T-helper 1 cell treated with Interleukin-12 subunit alpha and Interleukin-12 subunit beta and Interleukin-4 antibody, amounts not matched to agents 30 μg/mL and 1 μg/mL, for 36 hours (primary cell): Measurements from ENCODE around the gene POU2F1.

Experiments
- H3K27ac Mint-ChIP-seq: one replicate; pipeline ENCODE4 v1.8.0; 2021; ENCODE audit warnings: mild to moderate bottlenecking, mixed read lengths
- H3K27me3 Mint-ChIP-seq: one replicate; pipeline ENCODE4 v1.8.0; 2021; ENCODE audit warnings: low read depth, mixed read lengths
- H3K36me3 Mint-ChIP-seq: one replicate; pipeline ENCODE4 v1.8.0; 2021; ENCODE audit warnings: low read depth, mixed read lengths
- H3K4me1 Mint-ChIP-seq: one replicate; pipeline ENCODE4 v1.8.0; 2021; ENCODE audit warnings: low read depth, mixed read lengths
- H3K4me3 Mint-ChIP-seq: one replicate; pipeline ENCODE4 v1.8.0; 2021; ENCODE audit warnings: mild to moderate bottlenecking, moderate library complexity, mixed read lengths
- H3K9me3 Mint-ChIP-seq: one replicate; pipeline ENCODE4 v1.8.0; 2021; ENCODE audit warnings: mixed read lengths

Gene POU2F1

DNA sequence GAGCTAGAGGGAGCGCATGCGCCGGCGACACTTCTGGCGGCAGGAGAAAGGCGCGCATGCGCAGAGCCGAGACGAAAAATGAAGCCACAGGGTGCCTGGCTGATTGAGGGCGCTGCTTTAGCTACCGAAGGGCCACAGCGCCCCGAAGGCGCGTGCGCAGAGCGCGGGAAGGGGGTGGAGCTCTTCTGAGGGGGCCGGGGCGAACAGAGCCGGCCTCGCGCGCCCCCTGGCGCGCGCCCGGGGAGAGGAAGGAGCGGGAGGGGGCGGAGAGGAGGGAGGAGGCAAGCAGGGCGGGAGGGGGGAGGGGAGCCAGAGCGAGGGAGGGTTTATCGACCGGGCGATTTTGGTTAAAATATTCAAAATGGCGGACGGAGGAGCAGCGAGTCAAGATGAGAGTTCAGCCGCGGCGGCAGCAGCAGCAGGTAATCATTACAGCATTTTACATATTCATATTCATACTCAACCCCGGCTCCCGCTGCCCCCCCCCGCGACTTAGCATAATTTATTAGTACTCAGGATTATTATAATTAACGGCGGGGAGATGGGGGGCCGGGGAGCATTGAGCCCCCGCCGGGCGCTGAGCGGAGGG is at the start of gene POU2F1:
Gene POU2F1, plus strand, starts transcription at position 350 of the 589 bp plus-strand sequence. Its CDS starts 12 bp downstream, at position 362.
- peak within 1 kb of the TSS; percentile 92 for H3K4me3 Mint-ChIP-seq
- no peaks in the 10 kb centered on the region for H3K27me3 Mint-ChIP-seq
- H3K27ac Mint-ChIP-seq, result peak within 1 kb of the TSS; percentile 89
- H3K9me3 Mint-ChIP-seq, result no peaks in the 10 kb centered on the region
- peaks cover 7% of the 10 kb centered on the region for H3K36me3 Mint-ChIP-seq
- H3K4me1 Mint-ChIP-seq, result peaks cover 26% of the 10 kb centered on the region

DNA sequence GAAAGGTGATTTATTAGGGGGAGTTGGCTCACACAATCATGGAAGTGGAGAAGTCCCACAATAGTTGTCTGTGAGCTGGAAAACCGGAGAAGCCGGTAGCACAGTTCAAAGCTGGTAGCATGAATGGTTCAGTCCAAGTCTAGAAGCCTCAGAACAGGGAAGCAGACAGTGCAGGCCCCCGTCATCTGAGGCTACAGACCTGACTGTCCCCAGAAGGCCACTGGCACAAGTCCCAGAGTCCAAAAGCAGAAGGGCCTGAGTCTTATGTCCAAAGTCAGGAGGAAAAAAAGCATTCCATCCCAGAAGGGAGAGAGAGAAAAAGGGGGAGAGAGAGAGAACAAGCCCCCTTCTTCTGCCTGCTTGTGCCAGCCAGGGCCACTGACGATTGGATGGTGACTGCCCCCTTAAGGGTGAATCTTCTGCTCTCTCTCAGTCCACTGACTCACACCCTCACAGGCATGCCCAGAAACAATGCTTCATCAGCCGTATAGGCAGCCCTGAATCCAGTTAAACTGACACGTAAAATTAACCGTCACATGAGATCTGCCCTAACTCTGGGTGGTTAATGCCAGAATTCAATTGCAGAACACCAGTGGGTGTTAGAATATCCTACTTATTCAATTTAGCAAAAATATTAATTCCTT is 49.3 kb upstream of the POU2F1 start:
- Mint-ChIP-seq H3K9me3 (no peaks in the 10 kb centered on the region), H3K27ac (no peak overlapping the region), H3K36me3 (no peaks in the 10 kb centered on the region), H3K4me1 (no peaks in the 10 kb centered on the region), H3K4me3 (no peak overlapping the region), H3K27me3 (peaks cover 49% of the 10 kb centered on the region)

DNA sequence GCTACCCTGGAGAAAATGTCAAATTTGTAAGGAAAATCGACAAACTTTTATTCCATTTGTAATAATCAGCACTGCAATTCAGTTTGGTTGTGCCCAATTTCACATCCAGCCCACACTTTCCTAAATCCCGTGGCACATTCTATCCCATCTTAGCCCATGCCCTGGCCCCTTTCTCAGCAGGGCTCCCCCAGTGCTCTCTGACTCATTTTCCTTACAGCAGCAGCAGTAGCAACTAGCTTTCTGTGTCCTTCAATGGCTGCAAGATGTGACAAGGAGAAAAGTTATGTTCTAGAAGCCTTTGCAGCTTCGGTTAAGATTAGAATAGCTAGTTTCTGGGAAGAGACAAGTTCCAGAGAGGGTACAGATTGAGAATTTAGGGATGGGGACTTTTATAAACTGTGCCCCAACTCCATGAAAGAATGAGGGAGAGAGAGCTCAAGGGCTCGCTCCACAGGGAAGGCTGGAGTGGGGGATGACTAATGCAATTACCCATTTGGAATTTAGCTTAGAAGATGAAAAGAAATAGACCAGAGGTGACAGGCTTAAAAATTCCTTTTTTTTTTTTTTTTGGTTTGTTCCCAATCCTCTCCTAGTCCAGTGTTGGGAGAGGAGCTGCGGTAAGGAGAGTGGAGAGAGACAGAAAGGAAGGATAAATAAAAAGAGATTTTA is 47.0 kb upstream of the POU2F1 start:
- Mint-ChIP-seq H3K9me3 (no peaks in the 10 kb centered on the region), H3K4me1 (no peaks in the 10 kb centered on the region), H3K27ac (no peak overlapping the region), H3K27me3 (peaks cover 36% of the 10 kb centered on the region), H3K36me3 (no peaks in the 10 kb centered on the region), H3K4me3 (no peak overlapping the region)

DNA sequence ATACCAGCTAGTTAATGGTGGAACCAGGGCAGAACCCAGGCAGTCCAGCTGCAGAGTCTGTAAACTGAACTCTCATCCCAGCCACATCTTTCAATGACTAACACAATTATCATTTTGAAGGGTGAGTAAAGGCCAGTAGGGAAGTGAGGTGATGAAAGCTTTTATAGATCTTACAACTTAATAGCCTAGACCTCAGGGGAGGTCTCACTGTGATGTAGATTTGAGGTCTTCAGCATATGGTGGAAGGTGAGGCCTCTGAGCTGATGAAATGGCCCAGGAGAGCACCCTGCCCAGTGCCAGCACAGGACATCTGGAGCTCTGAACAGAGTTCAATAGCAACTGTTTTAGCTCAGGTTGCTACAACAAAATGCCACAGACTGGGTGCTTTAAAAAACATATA is 44.8 kb upstream of the POU2F1 start:
- H3K27ac Mint-ChIP-seq, result no peak overlapping the region
- H3K9me3 Mint-ChIP-seq, result no peaks in the 10 kb centered on the region

DNA sequence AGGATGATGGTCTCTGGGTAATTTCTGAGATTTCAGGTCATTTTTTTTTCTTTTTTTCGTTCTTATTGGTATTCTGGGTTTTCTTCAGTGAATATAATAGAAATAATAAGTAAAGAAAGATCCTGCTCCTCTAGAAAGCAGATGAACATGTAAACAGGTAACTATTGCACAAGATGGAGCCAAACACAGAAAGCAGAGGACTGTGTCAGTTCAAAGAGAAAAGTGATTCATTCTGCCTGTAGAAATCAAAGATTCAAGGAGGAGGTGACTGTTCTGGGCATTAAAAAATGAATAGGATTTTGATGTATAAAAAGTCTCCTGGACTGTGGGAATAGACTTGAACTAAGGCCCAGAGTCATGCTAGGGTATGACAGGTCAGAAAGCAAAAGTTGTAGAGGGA is 41.9 kb upstream of the POU2F1 start:
- Mint-ChIP-seq H3K27ac (no peak overlapping the region), H3K4me1 (no peaks in the 10 kb centered on the region), H3K4me3 (no peak overlapping the region), H3K27me3 (peaks cover 20% of the 10 kb centered on the region), H3K36me3 (no peaks in the 10 kb centered on the region), H3K9me3 (no peaks in the 10 kb centered on the region)

More for the DNA sequence above, 44.8 kb upstream of the POU2F1 start:
- Mint-ChIP-seq H3K4me1 (no peaks in the 10 kb centered on the region), H3K27me3 (peaks cover 29% of the 10 kb centered on the region), H3K4me3 (no peak overlapping the region), H3K36me3 (no peaks in the 10 kb centered on the region)

DNA sequence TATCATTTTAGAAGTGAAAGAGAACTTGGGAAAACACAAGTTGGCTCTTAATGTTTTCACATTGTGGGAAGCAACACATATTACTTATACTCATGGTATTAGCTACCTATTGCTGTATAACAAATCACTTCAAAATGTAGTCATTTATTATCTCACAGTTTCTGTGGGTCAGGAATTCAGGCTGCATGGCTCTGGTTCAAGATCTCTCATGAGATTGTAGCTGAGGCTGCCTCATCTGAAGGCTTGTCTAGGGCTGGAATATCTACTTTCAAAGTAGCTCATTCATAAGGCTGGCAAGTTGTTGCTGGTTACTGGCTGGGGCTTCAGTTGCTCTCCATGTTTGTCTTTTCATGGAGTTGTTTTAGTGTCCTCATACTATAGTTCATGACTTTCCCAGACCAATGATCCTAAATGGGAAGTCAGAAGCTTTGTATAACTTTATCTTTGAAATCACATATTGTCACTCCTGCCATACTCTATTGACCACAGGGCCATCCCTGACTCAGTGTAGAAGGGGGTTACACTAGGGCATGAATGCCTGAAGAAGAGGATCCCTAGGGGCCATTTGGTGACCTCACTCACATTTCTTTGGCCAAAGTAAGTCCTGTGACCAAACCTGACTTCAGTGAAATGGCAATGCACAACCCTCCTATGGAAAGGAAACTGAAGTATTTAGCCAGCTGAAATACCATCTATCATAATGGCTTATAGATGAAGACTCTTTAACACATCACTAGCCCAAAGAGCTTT is 37.9 kb upstream of the POU2F1 start:
- Mint-ChIP-seq H3K4me3 (no peak overlapping the region), H3K27ac (no peak overlapping the region), H3K36me3 (no peaks in the 10 kb centered on the region), H3K27me3 (peaks cover 6% of the 10 kb centered on the region), H3K9me3 (no peaks in the 10 kb centered on the region), H3K4me1 (no peaks in the 10 kb centered on the region)

DNA sequence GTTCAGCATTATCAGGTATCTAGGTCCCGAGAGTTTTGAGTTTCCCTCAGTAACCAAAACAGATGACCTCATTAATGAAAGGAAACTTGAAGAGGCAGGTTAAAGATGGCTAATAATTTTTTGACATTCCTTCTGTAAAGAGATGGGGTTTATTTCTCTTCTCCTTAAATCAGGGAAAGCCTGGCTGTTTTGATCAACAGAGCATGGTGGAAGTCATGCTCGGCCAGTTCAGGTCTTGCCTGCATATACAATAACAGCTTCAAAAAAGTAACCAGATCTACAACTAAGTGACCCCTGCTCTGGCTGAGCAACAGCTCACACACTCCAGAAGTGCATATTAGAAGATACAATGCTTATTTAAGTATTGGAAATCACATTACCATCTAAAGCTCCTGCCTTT is 36.6 kb upstream of the POU2F1 start:
- no peaks in the 10 kb centered on the region for H3K36me3 Mint-ChIP-seq
- no peak overlapping the region for H3K4me3 Mint-ChIP-seq
- peaks cover 11% of the 10 kb centered on the region for H3K27me3 Mint-ChIP-seq
- no peaks in the 10 kb centered on the region for H3K4me1 Mint-ChIP-seq
- no peaks in the 10 kb centered on the region for H3K9me3 Mint-ChIP-seq
- H3K27ac Mint-ChIP-seq, result no peak overlapping the region

DNA sequence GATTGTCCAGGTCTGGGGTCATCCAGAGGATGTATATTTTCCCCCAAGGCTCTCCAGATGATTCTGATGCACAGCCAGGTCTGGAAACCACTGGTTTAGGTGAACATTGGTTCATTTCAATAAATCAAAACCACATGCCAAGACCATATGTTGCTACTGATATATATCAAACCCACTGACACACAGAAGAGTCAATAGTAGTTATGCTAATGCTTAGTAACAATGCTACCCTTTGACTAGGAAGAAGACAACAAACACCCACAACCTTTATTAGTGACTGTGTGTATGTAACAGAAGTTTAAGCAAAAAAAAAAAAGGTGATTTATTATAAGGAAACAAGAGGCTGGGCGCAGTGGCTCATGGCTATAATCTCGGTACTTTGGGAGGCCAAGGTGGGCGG is 35.6 kb upstream of the POU2F1 start:
- Mint-ChIP-seq H3K9me3 (no peaks in the 10 kb centered on the region), H3K4me3 (no peak overlapping the region), H3K27ac (no peak overlapping the region), H3K27me3 (peaks cover 11% of the 10 kb centered on the region), H3K36me3 (no peaks in the 10 kb centered on the region), H3K4me1 (no peaks in the 10 kb centered on the region)

DNA sequence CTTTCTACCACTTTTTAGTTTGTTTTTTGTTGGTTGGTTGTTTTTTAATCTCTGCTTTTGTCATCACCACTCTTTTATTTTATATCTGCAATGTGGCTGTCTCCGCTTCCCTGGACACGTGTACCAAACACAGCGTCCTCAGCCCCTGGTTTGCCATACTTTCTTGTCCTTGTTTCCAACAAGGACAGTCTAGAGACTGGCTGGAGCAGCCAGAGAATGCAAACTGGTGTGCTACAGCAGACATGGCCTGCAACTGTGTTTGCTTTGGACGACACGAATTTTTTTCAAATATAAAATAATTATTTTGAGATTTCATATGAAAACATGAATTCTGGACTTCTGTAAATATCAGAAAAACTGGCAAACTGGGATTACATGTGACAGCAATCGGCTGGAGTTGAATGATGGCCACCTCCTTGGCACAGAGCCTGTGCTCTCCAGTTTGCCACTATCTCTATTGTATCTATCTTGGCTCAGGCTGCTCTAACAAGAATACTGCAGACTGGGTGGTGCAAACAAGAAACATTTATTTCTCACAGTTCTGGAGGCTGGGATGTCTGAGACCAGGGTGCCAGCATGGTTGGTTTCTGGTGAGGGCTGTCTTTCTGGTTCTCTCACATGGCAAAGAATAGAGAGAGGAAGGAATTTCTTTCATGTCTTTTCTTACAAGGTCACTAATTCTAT is 34.6 kb upstream of the POU2F1 start:
- no peaks in the 10 kb centered on the region for H3K36me3 Mint-ChIP-seq
- peaks cover 4% of the 10 kb centered on the region for H3K27me3 Mint-ChIP-seq

DNA sequence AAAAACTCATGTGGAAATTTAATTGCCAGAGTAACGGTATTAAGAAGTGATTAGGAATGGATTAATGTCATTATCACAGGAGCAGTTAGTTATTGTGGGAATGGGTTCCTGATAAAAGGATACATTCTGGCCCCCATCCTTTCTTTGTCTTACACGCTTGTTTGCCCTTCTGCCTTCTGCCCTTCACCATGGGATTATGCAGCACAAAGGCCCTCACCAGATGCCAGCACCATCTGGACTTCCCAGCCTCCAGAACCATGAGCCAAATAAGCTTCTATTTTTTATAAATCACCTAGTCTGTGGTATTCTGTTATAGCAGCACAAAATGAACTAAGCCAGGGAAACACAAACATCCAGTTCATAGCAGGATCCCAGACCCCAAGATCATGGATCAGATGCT is 33.9 kb upstream of the POU2F1 start:
- Mint-ChIP-seq H3K9me3 (no peaks in the 10 kb centered on the region), H3K27me3 (peaks cover 4% of the 10 kb centered on the region), H3K4me3 (no peak overlapping the region), H3K4me1 (no peaks in the 10 kb centered on the region), H3K36me3 (no peaks in the 10 kb centered on the region), H3K27ac (no peak overlapping the region)

More for the DNA sequence above, 34.6 kb upstream of the POU2F1 start:
- no peaks in the 10 kb centered on the region for H3K9me3 Mint-ChIP-seq
- no peaks in the 10 kb centered on the region for H3K4me1 Mint-ChIP-seq
- no peak overlapping the region for H3K4me3 Mint-ChIP-seq
- H3K27ac Mint-ChIP-seq, result no peak overlapping the region

DNA sequence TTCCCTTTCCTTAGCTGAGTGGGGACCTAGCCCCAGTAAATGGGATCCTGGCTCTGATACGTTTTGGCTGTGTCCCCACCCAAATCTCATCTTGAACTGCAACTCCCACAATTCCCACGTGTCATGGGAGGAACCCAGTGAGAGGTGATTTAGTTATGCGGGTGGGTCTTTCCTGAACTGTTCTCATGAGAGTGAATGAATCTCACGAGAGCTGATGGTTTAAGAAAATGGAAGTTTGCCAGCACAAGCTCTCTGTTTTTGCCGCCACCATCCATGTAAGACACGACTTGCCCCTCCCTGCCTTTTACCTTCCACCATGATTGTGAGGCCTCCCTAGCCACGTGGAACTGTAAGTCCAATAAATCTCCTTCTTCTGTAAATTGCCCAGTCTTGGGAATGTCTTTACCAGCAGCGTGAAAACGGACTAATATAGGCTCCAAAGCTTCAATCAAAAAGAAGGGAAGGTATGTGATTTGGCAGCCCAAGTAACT is 29.9 kb upstream of the POU2F1 start:
- Mint-ChIP-seq H3K4me3 (no peak overlapping the region), H3K4me1 (no peaks in the 10 kb centered on the region), H3K27me3 (peaks cover 12% of the 10 kb centered on the region), H3K27ac (no peak overlapping the region), H3K9me3 (no peaks in the 10 kb centered on the region), H3K36me3 (no peaks in the 10 kb centered on the region)

DNA sequence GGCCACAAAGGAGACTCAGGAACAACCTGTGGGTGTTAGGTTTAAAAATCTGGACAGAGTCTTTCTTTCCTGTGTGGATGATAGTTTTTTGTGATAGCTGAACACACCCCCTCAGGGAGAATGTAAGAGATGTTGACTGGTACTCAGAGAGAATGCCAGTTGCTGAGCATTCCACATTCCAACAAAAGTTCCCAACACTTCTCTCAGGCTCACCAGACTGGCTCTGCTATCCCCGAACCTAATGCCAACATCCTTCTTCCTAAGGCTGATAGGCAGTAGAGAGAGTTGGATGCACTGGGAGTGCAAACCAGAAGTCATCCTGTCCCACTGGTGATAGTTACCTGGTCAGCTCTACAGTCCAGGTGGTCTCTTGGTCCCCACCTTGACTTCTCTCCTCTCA is 28.7 kb upstream of the POU2F1 start:
- Mint-ChIP-seq H3K36me3 (no peaks in the 10 kb centered on the region), H3K27ac (no peak overlapping the region), H3K27me3 (peaks cover 12% of the 10 kb centered on the region), H3K4me1 (no peaks in the 10 kb centered on the region), H3K4me3 (no peak overlapping the region), H3K9me3 (no peaks in the 10 kb centered on the region)

DNA sequence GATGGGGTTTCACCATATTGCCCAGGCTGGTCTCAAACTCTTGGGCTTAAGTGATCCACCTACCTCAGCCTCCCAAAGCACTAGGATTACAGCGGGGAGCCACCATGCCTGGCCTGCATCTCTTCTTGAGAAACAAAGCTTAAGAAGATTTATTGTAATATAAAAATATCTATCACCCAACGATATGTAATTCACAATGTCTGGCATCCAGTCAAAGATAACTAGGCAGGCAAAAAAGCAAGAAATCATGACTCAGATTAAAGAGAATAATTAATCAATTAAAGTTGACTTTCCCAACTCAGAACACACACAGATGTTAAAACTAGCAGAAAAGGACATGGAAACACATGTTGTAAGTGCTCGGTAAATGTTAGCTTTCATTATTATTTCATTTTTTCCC is 26.5 kb upstream of the POU2F1 start:
- H3K9me3 Mint-ChIP-seq, result no peaks in the 10 kb centered on the region
- no peak overlapping the region for H3K27ac Mint-ChIP-seq
- H3K36me3 Mint-ChIP-seq, result no peaks in the 10 kb centered on the region
- no peaks in the 10 kb centered on the region for H3K4me1 Mint-ChIP-seq
- peaks cover 7% of the 10 kb centered on the region for H3K27me3 Mint-ChIP-seq
- no peak overlapping the region for H3K4me3 Mint-ChIP-seq

DNA sequence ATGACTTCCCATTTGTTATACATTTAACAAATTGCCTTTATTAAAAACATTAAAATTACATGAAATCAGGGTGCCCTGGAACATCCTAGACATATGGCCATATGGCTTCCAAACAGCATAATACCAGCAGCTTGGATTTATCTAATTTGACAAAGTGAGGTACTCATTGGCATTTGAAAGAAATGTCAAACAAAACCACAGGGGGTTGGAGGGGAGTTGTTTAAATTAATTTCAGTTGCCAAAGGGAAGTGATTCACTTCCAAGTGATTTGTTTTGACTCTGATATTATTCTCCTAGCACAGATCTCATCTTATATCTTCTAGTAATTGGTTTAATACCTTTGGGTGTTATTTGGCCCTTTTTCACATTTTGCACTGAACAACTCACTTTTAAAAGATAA is 24.5 kb upstream of the POU2F1 start:
- Mint-ChIP-seq H3K27ac (no peak overlapping the region), H3K4me3 (no peak overlapping the region), H3K9me3 (no peaks in the 10 kb centered on the region), H3K27me3 (peaks cover 7% of the 10 kb centered on the region), H3K36me3 (no peaks in the 10 kb centered on the region), H3K4me1 (no peaks in the 10 kb centered on the region)
